Liver (tissue), 9 donors: ENCODE data around the gene PKP4. TPM values are rescaled to one million over a fixed set of nuclear protein-coding genes. Genes with fewer than 3 reads are reported as not detected.

Experiments
- DNase-seq: peaks from one replicate; pipeline ENCODE4 v3.0.0-alpha.2; 2017; ENCODE audit warnings: low spot score
- H3K27ac ChIP-seq, 2 donors: one replicate each; pipeline ENCODE4 v1.7.0; 2013; ENCODE audit warnings: inconsistent platforms in 2 of 2, low read length in 2 of 2, control low read depth in 1 of 2, low read depth in 1 of 2, mild to moderate bottlenecking in 1 of 2
- H3K27me3 ChIP-seq, 4 donors: one replicate each; pipeline versions ENCODE4 v1.6.1 to v1.7.0; 2013; ENCODE audit warnings: low read length in 3 of 4, inconsistent platforms in 1 of 4, mild to moderate bottlenecking in 1 of 4, moderate library complexity in 1 of 4; ENCODE audit not compliant: control insufficient read depth in 4 of 4, insufficient read depth in 4 of 4
- H3K36me3 ChIP-seq, 4 donors: one replicate each; pipeline versions ENCODE4 v1.6.1 to v1.7.0; 2013; ENCODE audit warnings: low read length in 3 of 4, mild to moderate bottlenecking in 3 of 4, low read depth in 1 of 4, moderate library complexity in 1 of 4; ENCODE audit not compliant: control insufficient read depth in 4 of 4, insufficient read depth in 3 of 4
- H3K4me1 ChIP-seq, 4 donors: one replicate each; pipeline versions ENCODE4 v1.6.1 to v1.7.0; 2013; ENCODE audit warnings: low read length in 3 of 4, mild to moderate bottlenecking in 3 of 4, moderate library complexity in 1 of 4; ENCODE audit not compliant: control insufficient read depth in 4 of 4, insufficient read depth in 4 of 4
- H3K4me3 ChIP-seq, 3 donors: one replicate each; pipeline versions ENCODE4 v1.6.1 to v1.7.0; 2013; ENCODE audit warnings: low read length in 3 of 3, control low read depth in 1 of 3, low read depth in 1 of 3, mild to moderate bottlenecking in 1 of 3
- H3K9ac ChIP-seq, 2 donors: one replicate each; pipeline ENCODE4 v1.7.0; 2013; ENCODE audit warnings: low read length in 2 of 2, mild to moderate bottlenecking in 2 of 2, moderate library complexity in 2 of 2, control low read depth in 1 of 2, low read depth in 1 of 2
- H3K9me3 ChIP-seq, 4 donors: one replicate each; pipeline versions ENCODE4 v1.6.1 to v1.7.0; 2013; ENCODE audit warnings: low read length in 3 of 4; ENCODE audit not compliant: control insufficient read depth in 4 of 4
- EGR1 ChIP-seq, 2 donors: IDR thresholded peaks; 2 replicates each; pipeline ENCODE4 v1.6.1; 2016 to 2018; ENCODE audit warnings: antibody characterized with exemption in 2 of 2, low read depth in 2 of 2
- FOXA1 ChIP-seq: IDR thresholded peaks from 2 replicates; pipeline ENCODE4 v1.6.1; 2016; ENCODE audit warnings: antibody characterized with exemption
- FOXA2 ChIP-seq: IDR thresholded peaks from 2 replicates; pipeline ENCODE4 v1.6.1; 2016; ENCODE audit warnings: antibody characterized with exemption
- GABPA ChIP-seq, 2 donors: IDR thresholded peaks in 1 of 2; conservative IDR thresholded peaks in 1 of 2; 2 replicates each; pipeline ENCODE4 v1.6.1; 2016; ENCODE audit warnings: antibody characterized with exemption in 2 of 2, mild to moderate bottlenecking in 1 of 2, moderate library complexity in 1 of 2
- HNF4A ChIP-seq, 2 donors: conservative IDR thresholded peaks; 2 replicates each; pipeline ENCODE4 v1.6.1; 2016; ENCODE audit warnings: antibody characterized with exemption in 2 of 2, mild to moderate bottlenecking in 2 of 2
- HNF4G ChIP-seq: IDR thresholded peaks from 2 replicates; pipeline ENCODE4 v1.6.1; 2016; ENCODE audit warnings: antibody characterized with exemption
- JUND ChIP-seq, 2 donors: IDR thresholded peaks; 2 replicates each; pipeline ENCODE4 v1.6.1; 2016; ENCODE audit warnings: antibody characterized with exemption in 2 of 2
- MAX ChIP-seq: IDR thresholded peaks from 2 replicates; pipeline ENCODE4 v1.6.1; 2016; ENCODE audit warnings: antibody characterized with exemption
- NR2F2 ChIP-seq: IDR thresholded peaks from 2 replicates; pipeline ENCODE4 v1.6.1; 2016; ENCODE audit warnings: antibody characterized with exemption
- RAD21 ChIP-seq, 2 donors: IDR thresholded peaks; 2 replicates each; pipeline ENCODE4 v1.6.1; 2016; ENCODE audit warnings: antibody characterized with exemption in 2 of 2, mild to moderate bottlenecking in 2 of 2
- REST ChIP-seq: IDR thresholded peaks from 2 replicates; pipeline ENCODE4 v1.6.1; 2016; ENCODE audit warnings: antibody characterized with exemption, mild to moderate bottlenecking
- RXRA ChIP-seq, 2 donors: IDR thresholded peaks; 2 replicates each; pipeline ENCODE4 v1.6.1; 2017 to 2018; ENCODE audit warnings: antibody characterized with exemption in 2 of 2, mild to moderate bottlenecking in 1 of 2
- SP1 ChIP-seq: IDR thresholded peaks from 2 replicates; pipeline ENCODE4 v1.6.1; 2018; ENCODE audit warnings: antibody characterized with exemption, mild to moderate bottlenecking
- TAF1 ChIP-seq: conservative IDR thresholded peaks from 2 replicates; pipeline ENCODE4 v1.6.1; 2016; ENCODE audit warnings: antibody characterized with exemption, mild to moderate bottlenecking
- YY1 ChIP-seq: IDR thresholded peaks from 2 replicates; pipeline ENCODE4 v1.6.1; 2016; ENCODE audit warnings: antibody characterized with exemption, mild to moderate bottlenecking
- ZBTB33 ChIP-seq: IDR thresholded peaks from 2 replicates; pipeline ENCODE4 v1.6.1; 2016; ENCODE audit warnings: antibody characterized with exemption
- WGBS: extraction: QIAGEN DNeasy Blood & Tissue Kit; methylation state at CpG from one replicate; pipeline ENCODE4 v1.1.7; 2013; 5-methylcytosine and 5-hydroxymethylcytosine counted together
- polyA plus RNA-seq, 2 donors: library from polyadenylated mRNA; stranded (reverse) in 1 of 2; unstranded in 1 of 2; fragments of 200-250 nt in 1 of 2; fragments of >200 nt in 1 of 2; fragmentation: Nextera tagmentation in 1 of 2; extraction: Ambion mirVana in 1 of 2; gene quantifications; one replicate each; pipeline versions ENCODE4 v1.2.1 to v1.2.3, GENCODE V29; 2013 to 2015
- total RNA-seq, 2 donors: library from RNA; depleted of rRNA; stranded (reverse); fragments of >200 nt; gene quantifications; one replicate each; pipeline ENCODE4 v1.2.3, GENCODE V29; 2014
- TF ChIP-seq, protein P1 (sequence below): IDR thresholded peaks from 2 replicates; pipeline ENCODE4 v1.6.1; 2016; ENCODE audit warnings: antibody characterized with exemption
- TF ChIP-seq, protein P2 (sequence below): fragments of 150-350 bp; IDR thresholded peaks from 2 replicates; pipeline ENCODE4 v1.5.1; 2017; ENCODE audit warnings: improper control_type of control experiment, low read depth, low read length; ENCODE audit not compliant: missing input control
- donor health status: healthy.
- donor health status: healthy.
- donor health status: healthy.
- donor health status: healthy.
- donor health status: healthy.

Gene PKP4
- total and polyA plus RNA-seq, 4 donors = 7.7 to 33.8 (median 19.0) TPM

GRCh38 chr2:158714420-158714819, 257.7 kb downstream of the PKP4 start:
- H3K36me3 ChIP-seq = no peaks in the 10 kb centered on the region
- TF ChIP-seq HNF4A (conservative IDR thresholded peaks at IDR 0.05) = no peak
- no peak for DNase-seq
- peak overlapping the region in 1 of 2 donors; percentile 7 for H3K9ac ChIP-seq
- H3K4me1 ChIP-seq = no peaks in the 10 kb centered on the region
- H3K27me3 ChIP-seq = no peaks in the 10 kb centered on the region
- peaks cover 0 to 15% (median under 1%) of the 10 kb centered on the region in 4 donors for H3K9me3 ChIP-seq
- H3K4me3 ChIP-seq = no peak overlapping the region
- H3K27ac ChIP-seq = no peak overlapping the region
- 71% methylated on average over 4 of the region's 4 CpGs for WGBS

- TF ChIP-seq YY1 = no peak
- Histone ChIP-seq H3K9me3 (peaks cover 0 to 15% (median under 1%) of the 10 kb centered on the region in 4 donors), H3K36me3 (no peaks in the 10 kb centered on the region), H3K4me1 (no peaks in the 10 kb centered on the region), H3K9ac (no peak overlapping the region), H3K27me3 (no peaks in the 10 kb centered on the region), H3K4me3 (no peak overlapping the region), H3K27ac (no peak overlapping the region)
- no peak for DNase-seq
- WGBS = 87% methylated on average over 1 of the region's 1 CpG
Observed at GRCh38 chr2:158715357-158715756, 258.6 kb downstream of the PKP4 start.

DNA sequence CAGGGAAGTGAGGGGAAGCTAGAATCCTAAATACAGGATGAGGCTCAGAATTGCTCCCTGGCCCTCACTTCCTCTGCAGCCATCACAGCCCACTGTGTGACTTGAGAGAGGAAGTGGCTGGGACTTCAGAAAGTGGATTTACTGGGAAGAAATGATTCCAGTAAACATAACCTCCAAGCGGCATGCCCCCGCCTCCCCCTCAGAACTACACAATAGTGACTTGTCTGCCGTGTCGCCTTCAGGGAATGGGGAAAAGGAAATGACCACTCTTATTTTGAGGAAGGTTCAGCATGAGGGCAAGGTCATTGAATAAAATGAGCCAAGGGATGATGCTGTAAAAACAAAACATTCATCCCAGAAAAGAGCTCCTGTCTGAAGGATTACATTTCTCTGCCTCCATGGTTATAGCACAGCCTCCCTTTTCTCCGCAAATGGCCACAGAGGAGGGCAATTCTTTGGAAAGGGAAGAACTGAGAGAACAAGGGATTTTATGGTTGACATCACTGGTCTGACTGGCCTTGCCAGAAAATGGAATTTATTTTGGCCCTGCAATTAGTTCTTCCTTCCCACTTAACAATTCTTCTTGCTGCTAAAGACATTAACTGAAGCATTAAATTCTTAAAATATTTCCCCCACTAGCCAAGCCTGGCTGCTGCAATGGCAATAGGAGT, 259.5 kb downstream of the PKP4 start:
- Histone ChIP-seq H3K9ac (no peak overlapping the region), H3K9me3 (peaks cover 0 to 15% (median under 1%) of the 10 kb centered on the region in 4 donors), H3K4me3 (no peak overlapping the region), H3K27ac (peak overlapping the region in 1 of 2 donors; percentile 10), H3K27me3 (no peaks in the 10 kb centered on the region), H3K36me3 (no peaks in the 10 kb centered on the region), H3K4me1 (no peaks in the 10 kb centered on the region)
- 78% methylated on average over 5 of the region's 5 CpGs for WGBS
- DNase-seq = no peak
- TF ChIP-seq GABPA (IDR thresholded peaks at IDR 0.05 in 1 of 2, conservative IDR thresholded peaks at IDR 0.05 in 1 of 2) (no peak), ZBTB33 (no peak), EGR1 (IDR thresholded peaks at IDR 0.05; ENCODE audit: low read depth in 2 of 2) (no peak), HNF4A (conservative IDR thresholded peaks at IDR 0.05) (no peak), SP1 (no peak), NR2F2 (peak; percentile 90), REST (no peak), TAF1 (no peak), FOXA2 (no peak), FOXA1 (no peak), RAD21 (IDR thresholded peaks at IDR 0.05) (peak; percentile 13 to 23), MAX (peak; percentile 37), YY1 (peak; percentile 21), JUND (IDR thresholded peaks at IDR 0.05) (no peak), RXRA (IDR thresholded peaks at IDR 0.05) (peak; percentile 37 to 56), HNF4G (no peak)
- TF ChIP-seq, protein P1, sequence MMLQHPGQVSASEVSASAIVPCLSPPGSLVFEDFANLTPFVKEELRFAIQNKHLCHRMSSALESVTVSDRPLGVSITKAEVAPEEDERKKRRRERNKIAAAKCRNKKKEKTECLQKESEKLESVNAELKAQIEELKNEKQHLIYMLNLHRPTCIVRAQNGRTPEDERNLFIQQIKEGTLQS = no peak
- TF ChIP-seq, protein P2, sequence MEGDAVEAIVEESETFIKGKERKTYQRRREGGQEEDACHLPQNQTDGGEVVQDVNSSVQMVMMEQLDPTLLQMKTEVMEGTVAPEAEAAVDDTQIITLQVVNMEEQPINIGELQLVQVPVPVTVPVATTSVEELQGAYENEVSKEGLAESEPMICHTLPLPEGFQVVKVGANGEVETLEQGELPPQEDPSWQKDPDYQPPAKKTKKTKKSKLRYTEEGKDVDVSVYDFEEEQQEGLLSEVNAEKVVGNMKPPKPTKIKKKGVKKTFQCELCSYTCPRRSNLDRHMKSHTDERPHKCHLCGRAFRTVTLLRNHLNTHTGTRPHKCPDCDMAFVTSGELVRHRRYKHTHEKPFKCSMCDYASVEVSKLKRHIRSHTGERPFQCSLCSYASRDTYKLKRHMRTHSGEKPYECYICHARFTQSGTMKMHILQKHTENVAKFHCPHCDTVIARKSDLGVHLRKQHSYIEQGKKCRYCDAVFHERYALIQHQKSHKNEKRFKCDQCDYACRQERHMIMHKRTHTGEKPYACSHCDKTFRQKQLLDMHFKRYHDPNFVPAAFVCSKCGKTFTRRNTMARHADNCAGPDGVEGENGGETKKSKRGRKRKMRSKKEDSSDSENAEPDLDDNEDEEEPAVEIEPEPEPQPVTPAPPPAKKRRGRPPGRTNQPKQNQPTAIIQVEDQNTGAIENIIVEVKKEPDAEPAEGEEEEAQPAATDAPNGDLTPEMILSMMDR = no peak
